Measurements from ENCODE around the gene NDUFS3.

NDUFS3 gene

GRCh38 chr11:47565340-47566148 is 13.3 kb upstream of the NDUFS3 start, which contains the start of gene PTPMT1:
PTPMT1 (plus strand) TSS chr11:47565599; CDS start chr11:47565623, 24 bp downstream.
- H3K27ac ChIP-seq (ENCODE audit: extremely low read depth, low read depth, low read length) = peak within 1 kb of the TSS; percentile 93
- ChIA-PET POLR2A (interaction anchor here (0.5 to 5.0 kb wide), 5 partner anchors 13 to 153 kb away, joined by 3 to 31 read pairs (median 4); partner anchors contain the start of genes CELF1, KBTBD4 and NDUFS3), CTCF (interaction anchor here (0.6 to 4.1 kb wide), 4 partner anchors 9 to 96 kb away, joined by 3 to 16 read pairs (median 7); partner anchors contain the start of gene CELF1)
- H3K4me1 ChIP-seq (ENCODE audit: control insufficient read depth, insufficient read depth, low read length) = no peaks in the 10 kb centered on the region
- H3K36me3 ChIP-seq (ENCODE audit: control insufficient read depth in 2 of 2, insufficient read depth in 1 of 2, low read length in 2 of 2) = peaks cover 10 to 23% of the 10 kb centered on the region in 2 experiments; a peak in 2 of 3 replicates
- no peaks in the 10 kb centered on the region for H3K9me3 ChIP-seq (ENCODE audit: control insufficient read depth, insufficient read depth, low read depth, low read length)
- peak within 1 kb of the TSS; percentile 80 for H3K4me3 ChIP-seq (ENCODE audit: low read depth, low read length)
- TF ChIP-seq GLIS2 (tag by site-specific recombination; IDR thresholded peaks at IDR 0.05) (peak; percentile 83; the same call in 1 of the 2 replicates), ZNF488 (tag by site-specific recombination; IDR thresholded peaks at IDR 0.05) (no peak), ZNF76 (tag by site-specific recombination; IDR thresholded peaks at IDR 0.05; ENCODE audit: borderline replicate concordance, low read depth) (peak; percentile 40; the same call in 1 of the 2 replicates), SP2 (tag by site-specific recombination; IDR thresholded peaks at IDR 0.05) (peak; percentile 82), KLF16 (tag by site-specific recombination; IDR thresholded peaks at IDR 0.05) (no peak), MEIS1 (CRISPR knock-in tag; IDR thresholded peaks at IDR 0.05; ENCODE audit: borderline replicate concordance) (no peak), ZFP69B (tag by site-specific recombination; IDR thresholded peaks at IDR 0.05) (no peak), ZNF776 (tag by site-specific recombination; IDR thresholded peaks at IDR 0.05; ENCODE audit: borderline replicate concordance) (no peak), ZNF114 (tag by site-specific recombination; IDR thresholded peaks at IDR 0.05) (no peak), ZNF335 (tag by site-specific recombination; conservative IDR thresholded peaks at IDR 0.05) (peak; percentile 7; the same call in 1 of the 2 replicates), KLF17 (tag by site-specific recombination; IDR thresholded peaks at IDR 0.05) (no peak), HIC1 (tag by site-specific recombination; IDR thresholded peaks at IDR 0.05) (no peak), ZNF148 (tag by site-specific recombination; IDR thresholded peaks at IDR 0.05; ENCODE audit: borderline replicate concordance) (no peak), ZNF23 (tag by site-specific recombination; IDR thresholded peaks at IDR 0.05; ENCODE audit: borderline replicate concordance) (no peak), KLF10 (tag by site-specific recombination; IDR thresholded peaks at IDR 0.05) (peak; percentile 33; the same call in 1 of the 2 replicates), ZNF214 (tag by site-specific recombination; IDR thresholded peaks at IDR 0.05; ENCODE audit: borderline replicate concordance) (no peak), ZNF10 (tag by site-specific recombination; IDR thresholded peaks at IDR 0.05) (no peak; the same call in 1 of the 2 replicates), SALL2 (tag by site-specific recombination; IDR thresholded peaks at IDR 0.05; ENCODE audit: borderline replicate concordance) (no peak), GLI4 (tag by site-specific recombination; IDR thresholded peaks at IDR 0.05) (no peak), YY1 (tag by site-specific recombination; IDR thresholded peaks at IDR 0.05) (peak; percentile 76), ZNF677 (tag by site-specific recombination; IDR thresholded peaks at IDR 0.05) (0 out of 2 replicates have a peak, but pooled peaks have one; percentile 20), YY2 (tag by site-specific recombination; IDR thresholded peaks at IDR 0.05) (0 out of 2 replicates have a peak, but pooled peaks have one; percentile 29), ZNF280C (tag by site-specific recombination; IDR thresholded peaks at IDR 0.05) (no peak), HOXD13 (CRISPR knock-in tag; IDR thresholded peaks at IDR 0.05; ENCODE audit: borderline replicate concordance) (no peak), ZNF146 (tag by site-specific recombination; IDR thresholded peaks at IDR 0.05) (no peak), ZNF292 (tag by site-specific recombination; IDR thresholded peaks at IDR 0.05; ENCODE audit: borderline replicate concordance, low read depth) (no peak)

Measured in HEK293 (cell line).